ES-I3 (cell line): ENCODE data around the gene TNFRSF8.

Experiments used
- H3K36me3 ChIP-seq: 2 replicates; pipeline ENCODE4 v1.6.1; 2013; ENCODE audit warnings: mild to moderate bottlenecking, low read length, control low read depth, moderate library complexity; ENCODE audit not compliant: insufficient read depth
- H3K4me1 ChIP-seq: 2 replicates; pipeline ENCODE4 v1.6.1; 2013; ENCODE audit warnings: mild to moderate bottlenecking, control low read depth, low read length; ENCODE audit not compliant: insufficient read depth
- H3K9ac ChIP-seq: 2 replicates; pipeline ENCODE4 v1.6.1; 2013; ENCODE audit warnings: low read depth, mild to moderate bottlenecking, low read length, moderate library complexity
- H3K9me3 ChIP-seq: 2 replicates; pipeline ENCODE4 v1.6.1; 2013; ENCODE audit warnings: mild to moderate bottlenecking, low read length, moderate library complexity; ENCODE audit not compliant: control insufficient read depth, insufficient read depth

Gene TNFRSF8

GRCh38 chr1:12047120-12047876 is 15.8 kb upstream of the TNFRSF8 start:
- H3K36me3 ChIP-seq, result no peaks in the 10 kb centered on the region
- no peaks in the 10 kb centered on the region for H3K9me3 ChIP-seq
- H3K4me1 ChIP-seq, result peaks cover 2% of the 10 kb centered on the region
- H3K9ac ChIP-seq, result no peak overlapping the region

- Histone ChIP-seq H3K9ac (no peak overlapping the region), H3K4me1 (peaks cover 4% of the 10 kb centered on the region), H3K36me3 (no peaks in the 10 kb centered on the region), H3K9me3 (no peaks in the 10 kb centered on the region)
Observed at GRCh38 chr1:12048372-12048771, 14.7 kb upstream of the TNFRSF8 start.

GRCh38 chr1:12049616-12050015 is 13.5 kb upstream of the TNFRSF8 start:
- peaks cover 4% of the 10 kb centered on the region for H3K4me1 ChIP-seq
- H3K9ac ChIP-seq, result no peak overlapping the region
- no peaks in the 10 kb centered on the region for H3K9me3 ChIP-seq
- H3K36me3 ChIP-seq, result no peaks in the 10 kb centered on the region

- H3K9ac ChIP-seq, result no peak overlapping the region
- peaks cover 4% of the 10 kb centered on the region for H3K4me1 ChIP-seq
- no peaks in the 10 kb centered on the region for H3K36me3 ChIP-seq
- H3K9me3 ChIP-seq, result no peaks in the 10 kb centered on the region
Observed at GRCh38 chr1:12051361-12051760, 11.7 kb upstream of the TNFRSF8 start.

GRCh38 chr1:12052008-12052573 is 11.0 kb upstream of the TNFRSF8 start:
- Histone ChIP-seq H3K9ac (no peak overlapping the region), H3K4me1 (peaks cover 4% of the 10 kb centered on the region)

GRCh38 chr1:12052997-12053686 is 10.0 kb upstream of the TNFRSF8 start:
- Histone ChIP-seq H3K9ac (no peak overlapping the region), H3K4me1 (peaks cover 4% of the 10 kb centered on the region), H3K9me3 (no peaks in the 10 kb centered on the region), H3K36me3 (no peaks in the 10 kb centered on the region)

More at GRCh38 chr1:12052008-12052573, 11.0 kb upstream of the TNFRSF8 start:
- no peaks in the 10 kb centered on the region for H3K9me3 ChIP-seq
- no peaks in the 10 kb centered on the region for H3K36me3 ChIP-seq

GRCh38 chr1:12053752-12054548 is 9.2 kb upstream of the TNFRSF8 start:
- Histone ChIP-seq H3K36me3 (no peaks in the 10 kb centered on the region), H3K9me3 (no peaks in the 10 kb centered on the region), H3K4me1 (peaks cover 4% of the 10 kb centered on the region), H3K9ac (no peak overlapping the region)

GRCh38 chr1:12055259-12055658 is 7.8 kb upstream of the TNFRSF8 start:
- Histone ChIP-seq H3K9ac (no peak overlapping the region), H3K9me3 (no peaks in the 10 kb centered on the region), H3K36me3 (no peaks in the 10 kb centered on the region), H3K4me1 (peaks cover 4% of the 10 kb centered on the region)

- H3K36me3 ChIP-seq, result no peaks in the 10 kb centered on the region
- H3K9ac ChIP-seq, result no peak overlapping the region
- H3K4me1 ChIP-seq, result peaks cover 4% of the 10 kb centered on the region
- H3K9me3 ChIP-seq, result no peaks in the 10 kb centered on the region
Observed at GRCh38 chr1:12056331-12056841, 6.7 kb upstream of the TNFRSF8 start.

GRCh38 chr1:12057382-12057781 is 5.7 kb upstream of the TNFRSF8 start:
- Histone ChIP-seq H3K36me3 (no peaks in the 10 kb centered on the region), H3K9me3 (no peaks in the 10 kb centered on the region), H3K9ac (no peak overlapping the region), H3K4me1 (peaks cover 1% of the 10 kb centered on the region; the same call in 1 of the 2 replicates)

GRCh38 chr1:12057940-12058687 is 5.0 kb upstream of the TNFRSF8 start:
- Histone ChIP-seq H3K9ac (no peak overlapping the region), H3K4me1 (no peaks in the 10 kb centered on the region; the same call in 1 of the 2 replicates), H3K9me3 (no peaks in the 10 kb centered on the region), H3K36me3 (no peaks in the 10 kb centered on the region)

- no peak overlapping the region for H3K9ac ChIP-seq
- H3K9me3 ChIP-seq, result no peaks in the 10 kb centered on the region
- H3K4me1 ChIP-seq, result no peaks in the 10 kb centered on the region; the same call in 1 of the 2 replicates
- H3K36me3 ChIP-seq, result no peaks in the 10 kb centered on the region
Observed at GRCh38 chr1:12059226-12059625, 3.9 kb upstream of the TNFRSF8 start.

- H3K36me3 ChIP-seq, result no peaks in the 10 kb centered on the region
- H3K9ac ChIP-seq, result no peak overlapping the region
- H3K4me1 ChIP-seq, result peaks cover 3% of the 10 kb centered on the region; the same call in 1 of the 2 replicates
- H3K9me3 ChIP-seq, result no peaks in the 10 kb centered on the region
Observed at GRCh38 chr1:12059722-12060464, 3.2 kb upstream of the TNFRSF8 start.
